Measurements from ENCODE around the gene RNF214. TPM values are rescaled to one million over a fixed set of nuclear protein-coding genes. Genes with fewer than 3 reads are reported as not detected.
A peak's percentile ranks its signal among the peaks of the same experiment; 100 is the strongest.

RNF214 gene
- total and polyA plus RNA-seq, 8 donors, result 6.7 to 21.6 (median 11.0) TPM

- peaks cover 60 to 98% (median 78%) of the 10 kb centered on the region in 4 donors for H3K36me3 ChIP-seq
- WGBS, 5 donors, result 49 to 79% (median 53%) methylated on average over 7 of the region's 7 CpGs
These were observed 11.3 kb upstream of the RNF214 start for GRCh38 chr11:117220999-117221774.

GRCh38 chr11:117221775-117222517 is 10.5 kb upstream of the RNF214 start:
- intact Hi-C loops (cut with DNase I; ENCODE audit: low total_unique reads), result no loop called here
- 46 to 61% (median 51%) methylated on average over 7 of the region's 7 CpGs for WGBS, 5 donors
- H3K4me1 ChIP-seq, result peaks cover 59 to 98% (median 80%) of the 10 kb centered on the region in 4 donors
- H3K27me3 ChIP-seq, result no peaks in the 10 kb centered on the region
- peak; percentile 60 to 68 for DNase-seq
- peak overlapping the region; percentile 64 to 88 (median 83) for H3K27ac ChIP-seq
- H3K4me3 ChIP-seq, result no peak overlapping the region
- TF ChIP-seq EP300 (IDR thresholded peaks at IDR 0.05) (peak; percentile 5), POLR2A (IDR thresholded peaks at IDR 0.05) (no peak), POLR2AphosphoS5 (IDR thresholded peaks at IDR 0.05) (peak in 1 of 3 donors; percentile 66)
- no peaks in the 10 kb centered on the region for H3K9me3 ChIP-seq
- peaks cover 56 to 98% (median 78%) of the 10 kb centered on the region in 4 donors for H3K36me3 ChIP-seq

More at GRCh38 chr11:117220999-117221774, 11.3 kb upstream of the RNF214 start:
- DNase-seq, result peak in 1 of 2 donors; percentile 70
- Histone ChIP-seq H3K9me3 (no peaks in the 10 kb centered on the region), H3K4me1 (peaks cover 55 to 97% (median 81%) of the 10 kb centered on the region in 4 donors), H3K27ac (peak overlapping the region; percentile 64 to 88 (median 83)), H3K27me3 (no peaks in the 10 kb centered on the region), H3K4me3 (no peak overlapping the region)
- TF ChIP-seq POLR2A (IDR thresholded peaks at IDR 0.05) (no peak), CTCF (IDR thresholded peaks at IDR 0.05) (no peak), POLR2AphosphoS5 (IDR thresholded peaks at IDR 0.05) (peak in 2 of 3 donors; percentile 30 to 46), EP300 (IDR thresholded peaks at IDR 0.05) (peak; percentile 3)
- intact Hi-C loops (cut with DNase I; ENCODE audit: low total_unique reads), result no loop called here

- Histone ChIP-seq H3K27me3 (no peaks in the 10 kb centered on the region), H3K27ac (peak overlapping the region in 4 of 5 donors; percentile 83 to 88 (median 84)), H3K9me3 (no peaks in the 10 kb centered on the region), H3K36me3 (peaks cover 65 to 98% (median 79%) of the 10 kb centered on the region in 4 donors), H3K4me1 (peaks cover 54 to 86% (median 72%) of the 10 kb centered on the region in 4 donors), H3K4me3 (no peak overlapping the region)
- intact Hi-C loops (cut with DNase I; ENCODE audit: low total_unique reads), result no loop called here
- no peak for TF ChIP-seq POLR2AphosphoS5 (IDR thresholded peaks at IDR 0.05)
- no peak for TF ChIP-seq EP300 (IDR thresholded peaks at IDR 0.05)
- TF ChIP-seq CTCF (IDR thresholded peaks at IDR 0.05), result no peak
- no peak for TF ChIP-seq POLR2A (IDR thresholded peaks at IDR 0.05)
- 86 to 90% (median 88%) methylated on average over 13 to 14 of the region's 14 CpGs for WGBS, 5 donors
- DNase-seq, result no peak
These were observed 9.3 kb upstream of the RNF214 start for GRCh38 chr11:117222991-117223740.

GRCh38 chr11:117223741-117224689 is 8.5 kb upstream of the RNF214 start:
- H3K27ac ChIP-seq, result peak overlapping the region; percentile 23 to 88 (median 83)
- peaks cover 65 to 98% (median 79%) of the 10 kb centered on the region in 4 donors for H3K36me3 ChIP-seq
- no peak overlapping the region for H3K4me3 ChIP-seq
- no peaks in the 10 kb centered on the region for H3K9me3 ChIP-seq
- 69 to 76% (median 73%) methylated on average over 17 of the region's 17 CpGs for WGBS, 5 donors
- no peaks in the 10 kb centered on the region for H3K27me3 ChIP-seq
- peak in 1 of 2 donors; percentile 22 for DNase-seq
- H3K4me1 ChIP-seq, result peaks cover 46 to 82% (median 68%) of the 10 kb centered on the region in 4 donors
- intact Hi-C loops (cut with DNase I; ENCODE audit: low total_unique reads), result no loop called here
- no peak for TF ChIP-seq CTCF (IDR thresholded peaks at IDR 0.05)
- no peak for TF ChIP-seq POLR2AphosphoS5 (IDR thresholded peaks at IDR 0.05)
- no peak for TF ChIP-seq EP300 (IDR thresholded peaks at IDR 0.05)
- no peak for TF ChIP-seq POLR2A (IDR thresholded peaks at IDR 0.05)

All from stomach (tissue), 9 donors.